Gastrocnemius medialis (tissue), 4 donors: ENCODE measurements around the gene ARHGAP9.

Experiments
- POLR2A ChIP-seq, 2 donors: fragments of 450-650 bp; IDR thresholded peaks; one replicate each; pipeline ENCODE4 v1.6.1; 2017; ENCODE audit warnings: antibody characterized with exemption in 2 of 2, mild to moderate bottlenecking in 2 of 2, moderate library complexity in 2 of 2
- TF ChIP-seq, protein P1 (sequence below), 5 experiments: fragments of 450-650 bp in 3 of 5; fragments of 200-600 bp in 2 of 5; sonication (generic) in 2 of 5; IDR thresholded peaks in 4 of 5; conservative IDR thresholded peaks in 1 of 5; 1 replicate in 4 of 5; 2 replicates in 1 of 5; pipeline ENCODE4 v1.5.1; 2016 to 2019; ENCODE audit warnings: antibody characterized with exemption in 5 of 5, mild to moderate bottlenecking in 3 of 5, moderate library complexity in 3 of 5

DNA sequence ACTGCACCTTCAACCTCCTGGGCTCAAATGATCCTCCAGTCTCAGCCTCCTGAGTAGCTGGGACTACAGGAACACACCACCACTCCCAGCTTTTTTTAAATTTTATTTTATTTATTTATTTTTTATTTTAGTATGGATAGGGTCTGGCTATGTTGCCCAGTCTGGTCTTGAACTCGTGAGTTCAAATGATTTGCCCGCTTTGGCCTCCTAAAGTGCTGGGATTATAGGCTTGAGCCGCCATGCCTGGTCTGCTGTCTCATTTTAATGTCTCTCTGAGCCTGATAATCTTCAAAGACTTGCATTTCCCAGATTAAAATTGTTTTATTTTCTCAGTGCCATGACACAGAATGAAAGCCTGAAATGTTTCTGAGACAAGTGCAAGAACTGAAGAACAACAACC is 46.3 kb downstream of the ARHGAP9 start:
- TF ChIP-seq, protein P1, sequence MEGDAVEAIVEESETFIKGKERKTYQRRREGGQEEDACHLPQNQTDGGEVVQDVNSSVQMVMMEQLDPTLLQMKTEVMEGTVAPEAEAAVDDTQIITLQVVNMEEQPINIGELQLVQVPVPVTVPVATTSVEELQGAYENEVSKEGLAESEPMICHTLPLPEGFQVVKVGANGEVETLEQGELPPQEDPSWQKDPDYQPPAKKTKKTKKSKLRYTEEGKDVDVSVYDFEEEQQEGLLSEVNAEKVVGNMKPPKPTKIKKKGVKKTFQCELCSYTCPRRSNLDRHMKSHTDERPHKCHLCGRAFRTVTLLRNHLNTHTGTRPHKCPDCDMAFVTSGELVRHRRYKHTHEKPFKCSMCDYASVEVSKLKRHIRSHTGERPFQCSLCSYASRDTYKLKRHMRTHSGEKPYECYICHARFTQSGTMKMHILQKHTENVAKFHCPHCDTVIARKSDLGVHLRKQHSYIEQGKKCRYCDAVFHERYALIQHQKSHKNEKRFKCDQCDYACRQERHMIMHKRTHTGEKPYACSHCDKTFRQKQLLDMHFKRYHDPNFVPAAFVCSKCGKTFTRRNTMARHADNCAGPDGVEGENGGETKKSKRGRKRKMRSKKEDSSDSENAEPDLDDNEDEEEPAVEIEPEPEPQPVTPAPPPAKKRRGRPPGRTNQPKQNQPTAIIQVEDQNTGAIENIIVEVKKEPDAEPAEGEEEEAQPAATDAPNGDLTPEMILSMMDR (IDR thresholded peaks at IDR 0.05 in 4 of 5, conservative IDR thresholded peaks at IDR 0.05 in 1 of 5): no peak
- TF ChIP-seq POLR2A (IDR thresholded peaks at IDR 0.05): no peak
